Natural killer cell treated with Interleukin-12 subunit alpha and Interleukin-12 subunit beta and Interleukin-15 and Interleukin-18, amount 100 ng/mL, for 72 hours (primary cell): Measurements from ENCODE around the gene GBP5. TPM values are rescaled to one million over a fixed set of nuclear protein-coding genes. Genes with fewer than 3 reads are reported as not detected.
A peak's percentile ranks its signal among the peaks of the same experiment; 100 is the strongest.
"Not testable (repeated sequence)": the region's sequence is repeated elsewhere in the genome, so short reads cannot be mapped to it uniquely, and the experiment has no call there.

Experiments
- ATAC-seq, 2 donors: fragments of 150-1000 bp; cut with Tn5 transposase in 1 of 2; sonication (Bioruptor Pico), chemical (Tn5 transposase) in 1 of 2; 2 replicates each; pipeline ENCODE4 v1.10.0; 2021
- DNase-seq: peaks from one replicate; pipeline ENCODE4 v3.0.0; 2022; ENCODE audit warnings: low spot score
- H3K27ac Mint-ChIP-seq, 2 donors: 1 replicate in 1 of 2; 2 replicates in 1 of 2; pipeline ENCODE4 v1.8.0; 2022; ENCODE audit warnings: mixed read lengths in 2 of 2, mild to moderate bottlenecking in 1 of 2, moderate library complexity in 1 of 2
- H3K27me3 Mint-ChIP-seq, 2 donors: 1 replicate in 1 of 2; 2 replicates in 1 of 2; pipeline ENCODE4 v1.8.0; 2022; ENCODE audit warnings: mixed read lengths in 2 of 2
- H3K36me3 Mint-ChIP-seq: one replicate; pipeline ENCODE4 v1.8.0; 2022; ENCODE audit warnings: mixed read lengths
- H3K4me1 Mint-ChIP-seq, 2 donors: 1 replicate in 1 of 2; 2 replicates in 1 of 2; pipeline ENCODE4 v1.8.0; 2022; ENCODE audit warnings: low read depth in 2 of 2, mixed read lengths in 2 of 2, mild to moderate bottlenecking in 1 of 2
- H3K4me3 Mint-ChIP-seq: one replicate; pipeline ENCODE4 v1.8.0; 2022; ENCODE audit warnings: mixed read lengths
- H3K9me3 Mint-ChIP-seq: 2 replicates; pipeline ENCODE4 v1.8.0; 2022; ENCODE audit warnings: mixed read lengths
- total RNA-seq, 2 donors: library from RNA; stranded (reverse); gene quantifications; one replicate each; pipeline ENCODE4 v1.2.3, GENCODE V29; 2022

Gene GBP5, protein sequence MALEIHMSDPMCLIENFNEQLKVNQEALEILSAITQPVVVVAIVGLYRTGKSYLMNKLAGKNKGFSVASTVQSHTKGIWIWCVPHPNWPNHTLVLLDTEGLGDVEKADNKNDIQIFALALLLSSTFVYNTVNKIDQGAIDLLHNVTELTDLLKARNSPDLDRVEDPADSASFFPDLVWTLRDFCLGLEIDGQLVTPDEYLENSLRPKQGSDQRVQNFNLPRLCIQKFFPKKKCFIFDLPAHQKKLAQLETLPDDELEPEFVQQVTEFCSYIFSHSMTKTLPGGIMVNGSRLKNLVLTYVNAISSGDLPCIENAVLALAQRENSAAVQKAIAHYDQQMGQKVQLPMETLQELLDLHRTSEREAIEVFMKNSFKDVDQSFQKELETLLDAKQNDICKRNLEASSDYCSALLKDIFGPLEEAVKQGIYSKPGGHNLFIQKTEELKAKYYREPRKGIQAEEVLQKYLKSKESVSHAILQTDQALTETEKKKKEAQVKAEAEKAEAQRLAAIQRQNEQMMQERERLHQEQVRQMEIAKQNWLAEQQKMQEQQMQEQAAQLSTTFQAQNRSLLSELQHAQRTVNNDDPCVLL
- 100 to 1,000 TPM; 305 to 573 TPM for total RNA-seq

DNA sequence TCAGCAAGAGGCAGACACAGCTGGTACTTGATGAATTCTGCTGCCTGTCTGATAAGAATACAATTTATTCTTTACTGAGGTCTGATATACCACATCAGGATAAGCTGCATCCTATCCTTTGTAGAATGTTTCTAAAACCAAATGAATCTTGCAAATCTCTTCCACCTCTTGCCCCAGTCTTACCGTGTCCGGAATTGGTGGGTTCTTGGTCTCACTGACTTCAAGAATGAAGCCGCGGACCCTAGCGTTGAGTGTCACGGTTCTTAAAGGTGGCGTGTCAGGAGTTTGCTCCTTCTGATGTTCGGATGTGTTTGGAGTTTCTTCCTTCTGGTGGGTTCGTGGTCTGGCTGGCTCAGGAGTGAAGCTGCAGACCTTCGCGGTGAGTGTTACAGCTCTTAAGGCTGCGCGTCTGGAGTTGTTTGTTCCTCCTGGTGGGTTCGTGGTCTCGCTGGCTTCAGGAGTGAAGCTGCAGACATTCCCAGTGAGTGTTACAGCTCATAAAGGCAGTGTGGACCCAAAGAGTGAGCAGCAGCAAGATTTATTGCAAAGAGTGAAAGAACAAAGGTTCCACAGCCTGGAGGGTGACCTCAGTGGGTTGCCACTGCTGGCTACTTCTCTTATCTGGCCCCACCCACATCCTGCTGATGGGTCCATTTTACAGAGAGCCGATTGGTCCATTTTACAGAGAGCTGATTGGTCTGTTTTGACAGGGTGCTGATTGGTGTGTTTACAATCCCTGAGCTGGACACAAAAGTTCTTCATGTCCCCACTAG, at the start of gene GBP5:
TSS of gene GBP5 (minus strand) at position 592 of the 773 bp plus-strand sequence. CDS start 3,305 bp downstream, outside the sequence.
- peak; percentile 87 for DNase-seq
- Mint-ChIP-seq H3K27ac (peak within 1 kb of the TSS; percentile 99 to 100), H3K4me1 (peaks cover 56 to 67% of the 10 kb centered on the region in 2 donors), H3K4me3 (peak within 1 kb of the TSS; percentile 100), H3K36me3 (peaks cover 59% of the 10 kb centered on the region)
- H3K9me3 Mint-ChIP-seq, H3K27me3 Mint-ChIP-seq: not testable (repeated sequence)
- ATAC-seq: peak; percentile 79 to 84

DNA sequence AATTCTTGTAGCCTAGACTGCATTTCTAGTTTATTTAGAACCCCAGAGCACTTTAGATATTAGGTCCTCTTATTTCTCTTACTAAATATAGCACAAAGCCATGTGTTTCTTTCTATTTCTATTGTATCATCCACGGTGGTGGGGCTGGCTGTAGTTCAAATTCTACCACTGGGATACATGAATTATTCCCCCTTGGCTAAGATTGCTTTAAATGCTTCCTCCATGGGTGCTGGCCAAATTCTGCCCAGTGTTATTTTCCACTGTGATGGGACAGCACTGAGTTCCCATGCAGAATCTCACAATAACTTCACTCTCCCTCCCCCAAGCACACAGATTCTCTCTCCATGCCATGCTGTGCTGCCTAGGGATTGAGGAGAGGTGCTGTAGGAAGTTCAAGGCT, 49.7 kb upstream of the GBP5 start:
- no peak overlapping the region for H3K4me3 Mint-ChIP-seq
- peaks cover 44% of the 10 kb centered on the region for H3K36me3 Mint-ChIP-seq
- no peaks in the 10 kb centered on the region for H3K27me3 Mint-ChIP-seq
- peaks cover 0 to 18% of the 10 kb centered on the region in 2 donors for H3K4me1 Mint-ChIP-seq
- peak overlapping the region in 1 of 2 donors; percentile 45 for H3K27ac Mint-ChIP-seq
- ATAC-seq: no peak
- H3K9me3 Mint-ChIP-seq: peaks cover 33% of the 10 kb centered on the region
- no peak for DNase-seq

DNA sequence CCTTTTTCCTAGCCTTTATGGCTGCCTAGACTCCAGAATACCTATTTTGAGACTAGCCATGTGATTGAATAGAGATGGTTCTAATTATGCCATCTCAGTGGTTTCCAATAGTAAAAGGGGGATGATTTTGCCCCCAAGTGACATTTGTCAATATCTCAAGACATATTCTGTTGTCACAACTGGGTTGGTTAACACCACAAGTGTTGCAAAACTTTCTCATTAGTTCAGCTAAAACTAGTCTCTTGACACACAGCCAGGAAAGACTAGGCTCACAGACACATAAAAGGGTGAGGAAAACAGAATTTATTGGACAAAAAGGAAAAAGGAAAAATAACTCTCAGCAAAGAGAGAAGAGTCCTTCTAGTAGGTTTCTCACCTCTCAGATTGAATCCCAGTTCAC, 39.9 kb upstream of the GBP5 start:
- H3K27ac Mint-ChIP-seq: peak overlapping the region; percentile 94 to 100
- peak; percentile 51 to 72 for ATAC-seq
- H3K36me3 Mint-ChIP-seq: peaks cover 35% of the 10 kb centered on the region
- peaks cover 41 to 48% of the 10 kb centered on the region in 2 donors for H3K4me1 Mint-ChIP-seq
- DNase-seq: no peak
- peak overlapping the region; percentile 74 for H3K4me3 Mint-ChIP-seq
- H3K27me3 Mint-ChIP-seq: no peaks in the 10 kb centered on the region
- peaks cover 11% of the 10 kb centered on the region for H3K9me3 Mint-ChIP-seq

DNA sequence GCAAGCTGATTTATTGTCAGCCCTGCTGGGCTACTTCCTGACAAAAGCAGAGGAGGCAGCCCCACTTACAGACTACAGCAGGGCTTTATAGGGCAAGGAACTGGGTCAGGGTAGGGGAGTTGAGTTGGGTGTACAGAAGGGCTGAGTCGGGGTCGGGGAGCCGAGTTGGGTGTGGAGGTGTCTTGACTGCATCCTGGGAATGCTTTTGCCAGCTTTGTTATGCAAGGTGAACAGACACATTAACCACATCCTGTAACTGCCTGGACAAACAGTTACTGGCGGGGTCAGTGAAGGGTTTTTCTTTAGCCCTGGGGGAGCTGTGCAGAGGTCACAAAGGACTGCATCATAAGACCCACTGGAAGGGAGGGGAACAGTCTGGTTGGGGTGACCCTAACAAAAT, 39.1 kb upstream of the GBP5 start:
- peak overlapping the region; percentile 72 for H3K4me3 Mint-ChIP-seq
- H3K27me3 Mint-ChIP-seq: no peaks in the 10 kb centered on the region
- H3K9me3 Mint-ChIP-seq: peaks cover 7% of the 10 kb centered on the region
- peaks cover 29% of the 10 kb centered on the region for H3K36me3 Mint-ChIP-seq
- DNase-seq (no peak), ATAC-seq (peak; percentile 55 to 69)
- H3K27ac Mint-ChIP-seq: peak overlapping the region; percentile 94 to 100
- H3K4me1 Mint-ChIP-seq: peaks cover 41 to 48% of the 10 kb centered on the region in 2 donors

DNA sequence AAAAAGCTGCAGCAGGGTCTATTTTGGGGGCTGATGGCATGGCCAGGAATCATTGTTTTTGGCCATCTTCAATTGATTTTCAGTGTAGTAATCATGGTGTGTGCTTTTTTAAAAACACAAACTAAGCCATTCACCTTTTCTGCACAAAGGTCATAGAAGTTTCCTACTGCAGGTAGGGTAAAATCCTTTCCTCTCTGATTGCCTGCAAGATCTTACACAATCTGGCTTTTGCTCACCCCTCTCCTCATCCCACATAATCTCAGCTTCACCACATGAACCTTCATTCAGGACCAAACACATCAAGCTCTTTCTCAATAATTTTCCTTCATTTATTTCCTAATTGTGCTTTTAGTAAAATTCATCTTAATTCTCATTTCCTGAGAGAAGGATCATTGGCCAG, 38.3 kb upstream of the GBP5 start:
- ATAC-seq (peak in 1 of 2 donors; percentile 61), DNase-seq (no peak)
- H3K9me3 Mint-ChIP-seq: peaks cover 7% of the 10 kb centered on the region
- peak overlapping the region; percentile 72 for H3K4me3 Mint-ChIP-seq
- peaks cover 41 to 48% of the 10 kb centered on the region in 2 donors for H3K4me1 Mint-ChIP-seq
- peak overlapping the region; percentile 94 to 100 for H3K27ac Mint-ChIP-seq
- no peaks in the 10 kb centered on the region for H3K27me3 Mint-ChIP-seq
- H3K36me3 Mint-ChIP-seq: peaks cover 29% of the 10 kb centered on the region

DNA sequence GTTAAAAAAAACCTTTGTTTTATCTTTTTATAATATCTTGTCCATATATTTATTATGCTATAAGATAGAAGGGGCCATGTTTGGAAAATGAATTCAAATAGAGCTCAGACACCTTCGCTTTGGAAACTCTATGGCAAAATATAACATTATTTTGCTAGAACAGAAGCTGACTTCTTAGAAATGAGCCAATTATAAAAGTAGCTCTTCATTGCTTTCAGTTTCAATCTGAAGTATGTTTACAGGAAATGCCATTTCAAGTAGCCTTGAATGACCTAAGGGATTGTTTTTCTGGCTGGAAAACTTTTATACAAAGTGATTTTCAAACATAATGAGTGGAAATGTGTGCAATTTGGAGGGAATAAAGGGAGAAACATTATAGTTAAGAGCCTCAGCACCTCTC, 37.8 kb upstream of the GBP5 start:
- DNase-seq (no peak), ATAC-seq (peak; percentile 76 to 77)
- Mint-ChIP-seq H3K27me3 (no peaks in the 10 kb centered on the region), H3K36me3 (peaks cover 29% of the 10 kb centered on the region), H3K27ac (peak overlapping the region; percentile 94 to 100), H3K4me3 (peak overlapping the region; percentile 72), H3K4me1 (peaks cover 42 to 48% of the 10 kb centered on the region in 2 donors), H3K9me3 (peaks cover 7% of the 10 kb centered on the region)

DNA sequence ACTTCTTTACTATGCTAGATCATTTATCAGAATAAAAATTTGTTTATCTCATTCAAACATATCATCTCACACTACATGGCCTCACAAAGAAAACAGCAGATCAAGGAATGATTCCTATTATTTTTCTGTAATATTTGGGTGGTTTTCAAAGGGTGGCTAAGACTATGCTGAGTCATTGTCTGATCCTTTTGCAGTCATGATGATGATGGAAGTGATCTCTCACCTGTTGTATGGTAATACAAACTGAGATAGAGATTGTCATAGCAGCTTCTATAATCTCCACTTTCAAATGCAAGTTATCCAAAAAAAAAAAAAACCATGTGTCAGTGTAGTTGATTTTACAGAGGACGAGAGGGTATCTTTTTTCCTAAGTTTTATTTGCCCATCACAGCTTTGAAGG, 37.2 kb upstream of the GBP5 start:
- H3K36me3 Mint-ChIP-seq: peaks cover 24% of the 10 kb centered on the region
- peak overlapping the region; percentile 72 for H3K4me3 Mint-ChIP-seq
- H3K27me3 Mint-ChIP-seq: no peaks in the 10 kb centered on the region
- H3K4me1 Mint-ChIP-seq: peaks cover 43 to 48% of the 10 kb centered on the region in 2 donors
- DNase-seq (no peak), ATAC-seq (peak in 1 of 2 donors; percentile 50)
- peaks cover 7% of the 10 kb centered on the region for H3K9me3 Mint-ChIP-seq
- peak overlapping the region; percentile 94 to 100 for H3K27ac Mint-ChIP-seq

DNA sequence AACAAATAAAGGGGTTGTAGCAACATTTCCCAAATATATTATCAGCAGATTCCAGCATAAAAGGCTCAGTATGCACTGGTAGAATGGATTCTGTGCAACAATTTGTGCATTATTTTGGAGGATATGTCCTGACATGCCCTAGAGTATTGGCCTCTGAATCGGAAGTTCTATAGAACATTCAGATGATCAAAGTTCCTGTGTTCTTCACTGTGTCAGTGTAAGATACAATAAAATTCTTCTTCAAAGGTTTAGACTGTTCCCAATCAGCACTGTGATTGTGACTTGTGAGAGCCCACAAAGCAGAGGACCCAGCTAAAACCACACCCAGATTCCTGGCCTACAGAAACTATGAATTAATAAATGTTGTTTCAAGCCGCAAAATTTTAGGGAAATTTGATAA, 33.6 kb upstream of the GBP5 start:
- no peaks in the 10 kb centered on the region for H3K27me3 Mint-ChIP-seq
- no peak overlapping the region for H3K4me3 Mint-ChIP-seq
- H3K27ac Mint-ChIP-seq: no peak overlapping the region
- ATAC-seq (no peak), DNase-seq (no peak)
- peaks cover 31 to 35% of the 10 kb centered on the region in 2 donors for H3K4me1 Mint-ChIP-seq
- peaks cover 13% of the 10 kb centered on the region for H3K36me3 Mint-ChIP-seq
- peaks cover 11% of the 10 kb centered on the region for H3K9me3 Mint-ChIP-seq

DNA sequence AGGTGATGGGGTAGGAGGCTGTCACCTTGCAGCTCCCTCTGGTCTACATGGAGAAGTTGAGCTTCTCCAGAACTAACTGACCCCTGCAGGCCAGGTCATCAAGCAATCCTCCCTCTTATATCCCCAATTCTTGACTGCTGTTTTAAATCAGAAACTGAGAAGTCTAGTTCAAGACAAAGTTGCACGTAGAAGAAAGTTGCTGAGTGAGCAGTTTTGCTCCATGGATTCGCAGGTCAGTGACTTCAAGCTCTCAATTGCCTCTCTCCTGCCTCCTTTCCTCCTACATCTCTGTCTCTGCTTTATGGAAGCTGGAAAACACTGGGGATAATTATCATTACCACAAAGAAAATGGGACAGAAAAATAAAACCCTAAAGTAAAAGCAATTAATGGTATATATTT, 32.8 kb upstream of the GBP5 start:
- no peak for DNase-seq
- no peak for ATAC-seq
- Mint-ChIP-seq H3K27me3 (no peaks in the 10 kb centered on the region), H3K4me3 (no peak overlapping the region), H3K9me3 (peaks cover 11% of the 10 kb centered on the region), H3K4me1 (peaks cover 26 to 31% of the 10 kb centered on the region in 2 donors), H3K27ac (no peak overlapping the region), H3K36me3 (peaks cover 13% of the 10 kb centered on the region)

DNA sequence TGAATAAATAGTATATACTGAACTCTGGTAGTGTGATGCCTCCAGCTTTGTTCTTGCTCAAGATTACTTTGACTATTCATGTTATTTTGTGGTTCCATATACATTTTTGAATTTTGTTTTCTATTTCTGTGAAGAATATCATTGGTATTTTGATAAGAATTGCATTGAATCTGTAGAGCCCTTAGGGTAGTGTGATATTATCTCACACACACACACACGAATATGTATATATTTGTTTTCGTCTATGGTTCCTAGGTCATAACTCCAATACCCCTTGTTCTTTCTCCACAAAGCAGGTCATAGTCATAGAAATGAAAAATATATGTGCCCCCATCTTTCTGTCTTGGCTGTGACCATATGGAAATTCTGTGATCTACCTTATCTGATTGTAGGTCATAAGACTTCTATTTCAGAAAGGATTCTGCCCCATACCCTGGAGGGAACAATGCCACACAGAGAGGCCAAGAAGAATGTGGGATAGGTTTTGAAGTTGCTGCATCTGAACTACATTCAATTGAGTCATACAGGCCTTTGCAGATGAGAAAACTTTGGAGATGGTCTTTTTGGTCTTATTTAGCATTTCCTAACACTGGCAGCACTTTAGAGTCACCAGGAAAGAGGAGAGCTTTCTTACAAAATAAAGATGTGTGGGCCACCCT, 32.0 kb upstream of the GBP5 start:
- DNase-seq: no peak
- peaks cover 13% of the 10 kb centered on the region for H3K9me3 Mint-ChIP-seq
- no peak for ATAC-seq
- no peak overlapping the region for H3K27ac Mint-ChIP-seq
- peaks cover 25 to 30% of the 10 kb centered on the region in 2 donors for H3K4me1 Mint-ChIP-seq
- H3K27me3 Mint-ChIP-seq: no peaks in the 10 kb centered on the region
- H3K4me3 Mint-ChIP-seq: no peak overlapping the region
- H3K36me3 Mint-ChIP-seq: peaks cover 11% of the 10 kb centered on the region

DNA sequence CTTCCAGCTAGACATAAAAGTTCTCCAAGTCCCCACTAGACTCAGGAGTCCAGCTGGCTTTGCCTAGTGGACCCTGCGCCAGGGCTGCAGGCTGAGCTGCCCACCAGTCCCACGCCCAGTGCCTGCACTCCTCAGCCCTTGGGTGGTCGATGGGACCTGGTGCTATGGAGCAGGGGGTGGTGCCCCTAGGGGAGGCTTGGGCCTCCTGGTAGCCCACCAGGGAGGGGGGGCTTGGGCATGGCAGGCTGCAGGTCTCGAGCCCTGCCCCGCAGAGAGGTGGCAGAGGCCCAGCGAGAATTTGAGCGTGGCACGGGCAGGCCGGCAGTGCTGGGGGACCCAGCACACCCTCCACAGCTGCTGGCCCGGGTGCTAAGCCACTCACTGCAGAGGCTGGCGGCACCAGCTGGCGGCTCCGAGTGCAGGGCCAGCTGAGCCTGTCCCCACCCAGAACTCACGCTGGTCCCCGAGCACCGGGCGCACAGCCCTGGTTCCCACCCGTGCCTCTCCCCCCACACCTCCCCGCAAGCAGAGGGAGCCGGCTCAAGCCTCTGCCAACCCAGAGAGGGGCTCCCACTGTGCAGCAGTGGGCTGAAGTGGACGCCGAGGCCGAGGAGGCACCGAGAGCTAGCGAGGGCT, 30.2 kb upstream of the GBP5 start:
- Mint-ChIP-seq H3K27me3 (no peaks in the 10 kb centered on the region), H3K4me1 (peaks cover 24 to 34% of the 10 kb centered on the region in 2 donors), H3K4me3 (no peak overlapping the region), H3K36me3 (peaks cover under 1% of the 10 kb centered on the region), H3K27ac (no peak overlapping the region), H3K9me3 (peaks cover 6% of the 10 kb centered on the region)
- ATAC-seq: no peak
- DNase-seq: no peak

DNA sequence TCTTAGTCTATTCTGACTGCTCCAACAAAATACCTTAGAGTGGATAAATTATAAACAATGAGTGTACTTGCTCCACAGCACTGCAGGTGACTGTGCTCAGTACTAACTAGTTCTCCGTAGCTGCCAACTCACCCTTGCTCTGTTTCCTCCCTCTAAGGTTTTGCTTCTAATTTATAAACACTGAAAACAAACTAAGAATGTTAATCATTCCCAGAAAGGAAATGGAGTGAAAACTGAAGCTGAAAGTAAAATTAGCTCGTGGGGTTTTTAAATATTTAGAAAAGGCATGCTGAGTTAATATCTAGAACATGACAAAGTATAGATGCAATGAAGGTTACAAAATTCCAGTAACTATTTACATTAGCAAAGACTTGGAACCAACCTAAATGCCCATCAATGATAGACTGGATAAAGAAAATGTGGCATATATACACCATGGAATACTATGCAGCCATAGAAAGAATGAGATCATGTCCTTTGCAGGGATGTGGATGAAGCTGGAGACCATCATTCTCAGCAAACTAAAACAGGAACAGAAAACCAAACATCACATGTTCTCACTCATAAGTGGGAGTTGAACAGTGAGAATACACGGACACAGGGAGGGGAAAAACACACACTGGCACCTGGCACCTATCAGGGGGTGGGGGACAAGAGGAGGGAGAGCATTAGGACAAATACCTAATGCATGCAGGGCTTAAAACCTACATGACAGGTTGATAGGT, 27.2 kb upstream of the GBP5 start:
- peak; percentile 87 to 93 for ATAC-seq
- H3K27ac Mint-ChIP-seq: peak overlapping the region; percentile 85 to 96

More for the DNA sequence above, 27.2 kb upstream of the GBP5 start:
- H3K36me3 Mint-ChIP-seq, H3K9me3 Mint-ChIP-seq, H3K27me3 Mint-ChIP-seq, DNase-seq: not testable (repeated sequence)
- Mint-ChIP-seq H3K4me3 (peak overlapping the region; percentile 78), H3K4me1 (peaks cover 38 to 50% of the 10 kb centered on the region in 2 donors)
